Measurements from ENCODE around the gene MIEF1.

GRCh38 chr22:39537975-39538374 lies 35.9 kb downstream of the MIEF1 start:
- TF ChIP-seq CTCF (IDR thresholded peaks at IDR 0.05): no peak
- TF ChIP-seq POLR2AphosphoS5 (IDR thresholded peaks at IDR 0.05): no peak
- no peak for TF ChIP-seq POLR2A (IDR thresholded peaks at IDR 0.05)
- TF ChIP-seq EP300 (IDR thresholded peaks at IDR 0.05): no peak

Data from suprapubic skin (tissue), 4 donors.